Measurements from ENCODE around the gene ADAMTSL3.

Gene ADAMTSL3

GRCh38 chr15:83887961-83888360 is 234.0 kb downstream of the ADAMTSL3 start:
- DNase-seq (ENCODE audit: low read depth) = no peak

GRCh38 chr15:83889995-83890394 is 236.1 kb downstream of the ADAMTSL3 start:
- DNase-seq (ENCODE audit: low read depth) = no peak

GRCh38 chr15:83890587-83890986 is 236.7 kb downstream of the ADAMTSL3 start:
- DNase-seq (ENCODE audit: low read depth) = no peak

GRCh38 chr15:83892498-83892897 is 238.6 kb downstream of the ADAMTSL3 start:
- DNase-seq (ENCODE audit: low read depth) = no peak

- DNase-seq (ENCODE audit: low read depth) = no peak
Observed at GRCh38 chr15:83893308-83893707, 239.4 kb downstream of the ADAMTSL3 start.

- DNase-seq (ENCODE audit: low read depth) = no peak
Observed at GRCh38 chr15:83897037-83897436, 243.1 kb downstream of the ADAMTSL3 start.

- no peak for DNase-seq (ENCODE audit: low read depth)
Observed at GRCh38 chr15:83898361-83898760, 244.4 kb downstream of the ADAMTSL3 start.

GRCh38 chr15:83899670-83900069 is 245.7 kb downstream of the ADAMTSL3 start:
- DNase-seq (ENCODE audit: low read depth) = no peak

GRCh38 chr15:83904107-83905040 is 250.5 kb downstream of the ADAMTSL3 start:
- DNase-seq (ENCODE audit: low read depth) = no peak

- DNase-seq (ENCODE audit: low read depth) = no peak
Observed at GRCh38 chr15:83905556-83906273, 251.8 kb downstream of the ADAMTSL3 start.

GRCh38 chr15:83911345-83911744 is 257.4 kb downstream of the ADAMTSL3 start:
- no peak for DNase-seq (ENCODE audit: low read depth)

- DNase-seq (ENCODE audit: low read depth) = no peak
Observed at GRCh38 chr15:83912343-83912742, 258.4 kb downstream of the ADAMTSL3 start.

- DNase-seq (ENCODE audit: low read depth) = no peak
Observed at GRCh38 chr15:83913034-83913632, 259.2 kb downstream of the ADAMTSL3 start.

GRCh38 chr15:83914906-83915305 is 261.0 kb downstream of the ADAMTSL3 start:
- no peak for DNase-seq (ENCODE audit: low read depth)

GRCh38 chr15:83917432-83917831 is 263.5 kb downstream of the ADAMTSL3 start:
- no peak for DNase-seq (ENCODE audit: low read depth)

- DNase-seq (ENCODE audit: low read depth) = no peak
Observed at GRCh38 chr15:83918011-83918410, 264.1 kb downstream of the ADAMTSL3 start.

GRCh38 chr15:83919319-83919830 is 265.5 kb downstream of the ADAMTSL3 start:
- no peak for DNase-seq (ENCODE audit: low read depth)

GRCh38 chr15:83919978-83920510 is 266.1 kb downstream of the ADAMTSL3 start:
- DNase-seq (ENCODE audit: low read depth) = no peak

- no peak for DNase-seq (ENCODE audit: low read depth)
Observed at GRCh38 chr15:83922649-83923294, 268.8 kb downstream of the ADAMTSL3 start.

GRCh38 chr15:83926116-83926515 is 272.2 kb downstream of the ADAMTSL3 start:
- DNase-seq (ENCODE audit: low read depth) = no peak

- no peak for DNase-seq (ENCODE audit: low read depth)
Observed at GRCh38 chr15:83927704-83928391, 273.9 kb downstream of the ADAMTSL3 start.
